HepG2 (cell line): ENCODE measurements around the gene NCKIPSD. TPM values are rescaled to one million over a fixed set of nuclear protein-coding genes. Genes with fewer than 3 reads are reported as not detected.

Experiments used
- ETV6 ChIP-seq: sonication (generic); formaldehyde crosslinking; conservative IDR thresholded peaks from 2 replicates; pipeline ENCODE4 v1.4.0; 2020; ENCODE audit warnings: missing genetic modification reagents
- HBP1 ChIP-seq: IDR thresholded peaks from 2 replicates; pipeline ENCODE4 v1.6.1; 2016; ENCODE audit warnings: low read depth, control low read depth
- IRX3 ChIP-seq: sonication (generic); formaldehyde crosslinking; IDR thresholded peaks from 2 replicates; pipeline ENCODE4 v1.8.1; 2023; ENCODE audit warnings: mild to moderate bottlenecking, low read depth, missing genetic modification reagents, borderline replicate concordance
- KDM3A ChIP-seq: IDR thresholded peaks from 2 replicates; pipeline ENCODE4 v1.6.1; 2018; ENCODE audit warnings: low read depth, missing compliant biosample characterization
- MIXL1 ChIP-seq: IDR thresholded peaks from 2 replicates; pipeline ENCODE4 v1.6.1; 2016
- SMAD1 ChIP-seq: sonication (generic); formaldehyde crosslinking; IDR thresholded peaks from 2 replicates; pipeline ENCODE4 v1.4.0; 2020; ENCODE audit warnings: missing genetic modification reagents, low read depth, mild to moderate bottlenecking, borderline replicate concordance
- YEATS4 ChIP-seq: sonication (generic); formaldehyde crosslinking; IDR thresholded peaks from 2 replicates; pipeline ENCODE4 v1.4.0; 2020; ENCODE audit warnings: missing genetic modification reagents, borderline replicate concordance
- ZMYM2 ChIP-seq: sonication (generic); formaldehyde crosslinking; IDR thresholded peaks from 2 replicates; pipeline ENCODE4 v1.8.0; 2022; ENCODE audit warnings: mild to moderate bottlenecking, missing genetic modification reagents
- ZNF333 ChIP-seq: sonication (generic); formaldehyde crosslinking; IDR thresholded peaks from 2 replicates; pipeline ENCODE4 v1.4.0; 2020; ENCODE audit warnings: mild to moderate bottlenecking, missing genetic modification reagents, borderline replicate concordance
- ZNF737 ChIP-seq: sonication (generic); formaldehyde crosslinking; IDR thresholded peaks from 2 replicates; pipeline ENCODE4 v1.5.0; 2020; ENCODE audit warnings: missing genetic modification reagents, mild to moderate bottlenecking, borderline replicate concordance
- polyA plus RNA-seq, 8 experiments: library from polyadenylated mRNA; depleted of rRNA in 3 of 8; stranded (reverse) in 7 of 8; unstranded in 1 of 8; fragments of >200 nt; fragmentation: Illumina TruSeq in 4 of 8; extraction: Trizol in 4 of 8; gene quantifications; 2 replicates each; pipeline versions ENCODE4 v1.2.1 to v1.2.3, GENCODE V29; 2011 to 2016; ENCODE audit warnings: low read depth in 4 of 8, missing spikeins in 1 of 8, mixed read lengths in 1 of 8; ENCODE audit not compliant: insufficient read depth in 1 of 8
- total RNA-seq, 5 experiments: library from RNA; depleted of rRNA; stranded (reverse); fragments of >200 nt; fragmentation: Illumina TruSeq; extraction: Trizol; gene quantifications; 2 replicates each; pipeline ENCODE4 v1.2.3, GENCODE V29; 2016; ENCODE audit warnings: low read depth in 1 of 5
- TF ChIP-seq, protein P1 (sequence below): sonication (generic); formaldehyde crosslinking; IDR thresholded peaks from 2 replicates; pipeline ENCODE4 v1.4.0; 2020; ENCODE audit warnings: missing genetic modification reagents, borderline replicate concordance
- TF ChIP-seq, protein P2 (sequence below): IDR thresholded peaks from 2 replicates; pipeline ENCODE4 v1.6.1; 2012; ENCODE audit warnings: low read depth, low read length, improper control_type of control experiment
- TF ChIP-seq, protein P3 (sequence below), 2 experiments: sonication (generic) in 1 of 2; formaldehyde crosslinking in 1 of 2; IDR thresholded peaks; 2 replicates each; pipeline versions ENCODE4 v1.6.1 to v1.9.0; 2014 to 2022; ENCODE audit warnings: antibody characterized with exemption in 1 of 2, borderline replicate concordance in 1 of 2, inconsistent platforms in 1 of 2, low read depth in 1 of 2, missing genetic modification reagents in 1 of 2
- TF ChIP-seq, protein P4 (sequence below): IDR thresholded peaks from 2 replicates; pipeline ENCODE4 v1.6.1; 2016; ENCODE audit warnings: missing compliant biosample characterization, missing genetic modification reagents, borderline replicate concordance

Gene NCKIPSD
- total and polyA plus RNA-seq, 2 of the 13 experiments (the other 11 are each of a cell fraction or from before 2014, with no cell fraction given), result 13.5 to 35.2 TPM

GRCh38 chr3:48662753-48663488, 22.8 kb downstream of the NCKIPSD start, which contains the start of gene CELSR3 (continued):
- TF ChIP-seq HBP1 (CRISPR knock-in tag), result no peak
- 0 out of 2 replicates have a peak, but pooled peaks have one; percentile 70 for TF ChIP-seq ZNF333 (CRISPR knock-in tag)
- TF ChIP-seq ETV6 (CRISPR knock-in tag), result no peak
- TF ChIP-seq, protein P1, sequence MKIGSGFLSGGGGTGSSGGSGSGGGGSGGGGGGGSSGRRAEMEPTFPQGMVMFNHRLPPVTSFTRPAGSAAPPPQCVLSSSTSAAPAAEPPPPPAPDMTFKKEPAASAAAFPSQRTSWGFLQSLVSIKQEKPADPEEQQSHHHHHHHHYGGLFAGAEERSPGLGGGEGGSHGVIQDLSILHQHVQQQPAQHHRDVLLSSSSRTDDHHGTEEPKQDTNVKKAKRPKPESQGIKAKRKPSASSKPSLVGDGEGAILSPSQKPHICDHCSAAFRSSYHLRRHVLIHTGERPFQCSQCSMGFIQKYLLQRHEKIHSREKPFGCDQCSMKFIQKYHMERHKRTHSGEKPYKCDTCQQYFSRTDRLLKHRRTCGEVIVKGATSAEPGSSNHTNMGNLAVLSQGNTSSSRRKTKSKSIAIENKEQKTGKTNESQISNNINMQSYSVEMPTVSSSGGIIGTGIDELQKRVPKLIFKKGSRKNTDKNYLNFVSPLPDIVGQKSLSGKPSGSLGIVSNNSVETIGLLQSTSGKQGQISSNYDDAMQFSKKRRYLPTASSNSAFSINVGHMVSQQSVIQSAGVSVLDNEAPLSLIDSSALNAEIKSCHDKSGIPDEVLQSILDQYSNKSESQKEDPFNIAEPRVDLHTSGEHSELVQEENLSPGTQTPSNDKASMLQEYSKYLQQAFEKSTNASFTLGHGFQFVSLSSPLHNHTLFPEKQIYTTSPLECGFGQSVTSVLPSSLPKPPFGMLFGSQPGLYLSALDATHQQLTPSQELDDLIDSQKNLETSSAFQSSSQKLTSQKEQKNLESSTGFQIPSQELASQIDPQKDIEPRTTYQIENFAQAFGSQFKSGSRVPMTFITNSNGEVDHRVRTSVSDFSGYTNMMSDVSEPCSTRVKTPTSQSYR (CRISPR knock-in tag), result no peak
- peak; percentile 19; the same call in 1 of the 2 replicates for TF ChIP-seq SMAD1 (CRISPR knock-in tag)
- TF ChIP-seq, protein P2, sequence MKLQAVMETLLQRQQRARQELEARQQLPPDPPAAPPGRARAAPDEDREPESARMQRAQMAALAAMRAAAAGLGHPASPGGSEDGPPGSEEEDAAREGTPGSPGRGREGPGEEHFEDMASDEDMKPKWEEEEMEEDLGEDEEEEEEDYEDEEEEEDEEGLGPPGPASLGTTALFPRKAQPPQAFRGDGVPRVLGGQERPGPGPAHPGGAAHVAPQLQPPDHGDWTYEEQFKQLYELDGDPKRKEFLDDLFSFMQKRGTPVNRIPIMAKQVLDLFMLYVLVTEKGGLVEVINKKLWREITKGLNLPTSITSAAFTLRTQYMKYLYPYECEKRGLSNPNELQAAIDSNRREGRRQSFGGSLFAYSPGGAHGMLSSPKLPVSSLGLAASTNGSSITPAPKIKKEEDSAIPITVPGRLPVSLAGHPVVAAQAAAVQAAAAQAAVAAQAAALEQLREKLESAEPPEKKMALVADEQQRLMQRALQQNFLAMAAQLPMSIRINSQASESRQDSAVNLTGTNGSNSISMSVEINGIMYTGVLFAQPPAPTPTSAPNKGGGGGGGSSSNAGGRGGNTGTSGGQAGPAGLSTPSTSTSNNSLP, result no peak
- 0 out of 2 replicates have a peak, but pooled peaks have one; percentile 8 for TF ChIP-seq KDM3A
- TF ChIP-seq, protein P3, sequence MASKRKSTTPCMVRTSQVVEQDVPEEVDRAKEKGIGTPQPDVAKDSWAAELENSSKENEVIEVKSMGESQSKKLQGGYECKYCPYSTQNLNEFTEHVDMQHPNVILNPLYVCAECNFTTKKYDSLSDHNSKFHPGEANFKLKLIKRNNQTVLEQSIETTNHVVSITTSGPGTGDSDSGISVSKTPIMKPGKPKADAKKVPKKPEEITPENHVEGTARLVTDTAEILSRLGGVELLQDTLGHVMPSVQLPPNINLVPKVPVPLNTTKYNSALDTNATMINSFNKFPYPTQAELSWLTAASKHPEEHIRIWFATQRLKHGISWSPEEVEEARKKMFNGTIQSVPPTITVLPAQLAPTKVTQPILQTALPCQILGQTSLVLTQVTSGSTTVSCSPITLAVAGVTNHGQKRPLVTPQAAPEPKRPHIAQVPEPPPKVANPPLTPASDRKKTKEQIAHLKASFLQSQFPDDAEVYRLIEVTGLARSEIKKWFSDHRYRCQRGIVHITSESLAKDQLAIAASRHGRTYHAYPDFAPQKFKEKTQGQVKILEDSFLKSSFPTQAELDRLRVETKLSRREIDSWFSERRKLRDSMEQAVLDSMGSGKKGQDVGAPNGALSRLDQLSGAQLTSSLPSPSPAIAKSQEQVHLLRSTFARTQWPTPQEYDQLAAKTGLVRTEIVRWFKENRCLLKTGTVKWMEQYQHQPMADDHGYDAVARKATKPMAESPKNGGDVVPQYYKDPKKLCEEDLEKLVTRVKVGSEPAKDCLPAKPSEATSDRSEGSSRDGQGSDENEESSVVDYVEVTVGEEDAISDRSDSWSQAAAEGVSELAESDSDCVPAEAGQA (IDR thresholded peaks at IDR 0.05; ENCODE audit: low read depth), result peak; percentile 77
- TF ChIP-seq, protein P3 (CRISPR knock-in tag; IDR thresholded peaks at IDR 0.05; ENCODE audit: borderline replicate concordance), result no peak
- 0 out of 2 replicates have a peak, but pooled peaks have one; percentile 3 for TF ChIP-seq YEATS4 (CRISPR knock-in tag)
- TF ChIP-seq, protein P4, sequence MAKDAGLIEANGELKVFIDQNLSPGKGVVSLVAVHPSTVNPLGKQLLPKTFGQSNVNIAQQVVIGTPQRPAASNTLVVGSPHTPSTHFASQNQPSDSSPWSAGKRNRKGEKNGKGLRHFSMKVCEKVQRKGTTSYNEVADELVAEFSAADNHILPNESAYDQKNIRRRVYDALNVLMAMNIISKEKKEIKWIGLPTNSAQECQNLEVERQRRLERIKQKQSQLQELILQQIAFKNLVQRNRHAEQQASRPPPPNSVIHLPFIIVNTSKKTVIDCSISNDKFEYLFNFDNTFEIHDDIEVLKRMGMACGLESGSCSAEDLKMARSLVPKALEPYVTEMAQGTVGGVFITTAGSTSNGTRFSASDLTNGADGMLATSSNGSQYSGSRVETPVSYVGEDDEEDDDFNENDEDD (CRISPR knock-in tag), result peak; percentile 30; the same call in 1 of the 2 replicates
- no peak for TF ChIP-seq IRX3 (CRISPR knock-in tag)
- 0 out of 2 replicates have a peak, but pooled peaks have one; percentile 50 for TF ChIP-seq ZMYM2 (CRISPR knock-in tag)
- TF ChIP-seq ZNF737 (CRISPR knock-in tag), result no peak
- no peak for TF ChIP-seq MIXL1 (CRISPR knock-in tag)
